ENCODE results near the gene SDK2.

- TF ChIP-seq CTCF (conservative IDR thresholded peaks at IDR 0.05 in 1 of 2, IDR thresholded peaks at IDR 0.05 in 1 of 2; ENCODE audit: extremely low read depth in 1 of 2, insufficient read depth in 1 of 2, low read depth in 1 of 2, low read length in 2 of 2), result no peak
- no peak for TF ChIP-seq EZH2 (IDR thresholded peaks at IDR 0.05; ENCODE audit: borderline replicate concordance, low read length)
Observed at GRCh38 chr17:73531158-73531557, 113.1 kb downstream of the SDK2 start.
